HEK293 (cell line): Measurements from ENCODE around the gene CDC42SE2.

Source experiments
- ZNF274 ChIP-seq, 2 experiments: fragments of 200-500 bp in 1 of 2; fragments of 450-650 bp in 1 of 2; sonication (Bioruptor generic) in 1 of 2; formaldehyde crosslinking in 1 of 2; IDR thresholded peaks; 2 replicates each; pipeline versions ENCODE4 v1.5.1 to v1.6.1; 2014 to 2016; ENCODE audit warnings: borderline replicate concordance in 1 of 2, inconsistent platforms in 1 of 2, low read length in 1 of 2, missing biosample characterization in 1 of 2, missing genetic modification characterization in 1 of 2
- ZNF530 ChIP-seq: fragments of 450-650 bp; formaldehyde crosslinking; IDR thresholded peaks from 2 replicates; pipeline ENCODE4 v1.5.1; 2016; ENCODE audit warnings: low read depth, missing biosample characterization, missing genetic modification characterization
- TF ChIP-seq, protein P1 (sequence below): fragments of 450-650 bp; formaldehyde crosslinking; IDR thresholded peaks from 2 replicates; pipeline ENCODE4 v1.5.1; 2016; ENCODE audit warnings: missing biosample characterization, missing genetic modification characterization
- TF ChIP-seq, protein P2 (sequence below): IDR thresholded peaks from 2 replicates; pipeline ENCODE4 v1.6.1; 2011; ENCODE audit warnings: mild to moderate bottlenecking, low read depth, low read length, borderline replicate concordance
- TF ChIP-seq, protein P3 (sequence below): fragments of 450-650 bp; formaldehyde crosslinking; IDR thresholded peaks from 2 replicates; pipeline ENCODE4 v1.5.1; 2016; ENCODE audit warnings: missing biosample characterization, missing genetic modification characterization

DNA sequence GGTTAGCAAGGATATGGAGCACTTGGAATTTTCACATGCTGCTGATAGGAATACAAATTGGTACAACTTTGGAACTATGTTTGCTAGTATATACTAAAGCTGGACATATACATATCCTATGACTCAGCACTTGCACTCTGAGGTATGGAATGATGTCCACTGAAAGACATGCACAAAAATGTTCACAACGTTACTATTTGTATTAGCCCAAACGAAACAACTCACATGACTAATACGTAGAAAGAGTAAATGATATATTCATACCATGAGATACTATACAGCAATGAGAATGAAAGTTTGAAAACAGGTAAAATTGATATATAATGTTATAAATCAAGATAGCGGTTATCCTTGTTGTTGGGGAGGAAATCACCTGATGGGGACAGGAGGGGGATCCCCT is 45.5 kb upstream of the CDC42SE2 start:
- TF ChIP-seq, protein P1, sequence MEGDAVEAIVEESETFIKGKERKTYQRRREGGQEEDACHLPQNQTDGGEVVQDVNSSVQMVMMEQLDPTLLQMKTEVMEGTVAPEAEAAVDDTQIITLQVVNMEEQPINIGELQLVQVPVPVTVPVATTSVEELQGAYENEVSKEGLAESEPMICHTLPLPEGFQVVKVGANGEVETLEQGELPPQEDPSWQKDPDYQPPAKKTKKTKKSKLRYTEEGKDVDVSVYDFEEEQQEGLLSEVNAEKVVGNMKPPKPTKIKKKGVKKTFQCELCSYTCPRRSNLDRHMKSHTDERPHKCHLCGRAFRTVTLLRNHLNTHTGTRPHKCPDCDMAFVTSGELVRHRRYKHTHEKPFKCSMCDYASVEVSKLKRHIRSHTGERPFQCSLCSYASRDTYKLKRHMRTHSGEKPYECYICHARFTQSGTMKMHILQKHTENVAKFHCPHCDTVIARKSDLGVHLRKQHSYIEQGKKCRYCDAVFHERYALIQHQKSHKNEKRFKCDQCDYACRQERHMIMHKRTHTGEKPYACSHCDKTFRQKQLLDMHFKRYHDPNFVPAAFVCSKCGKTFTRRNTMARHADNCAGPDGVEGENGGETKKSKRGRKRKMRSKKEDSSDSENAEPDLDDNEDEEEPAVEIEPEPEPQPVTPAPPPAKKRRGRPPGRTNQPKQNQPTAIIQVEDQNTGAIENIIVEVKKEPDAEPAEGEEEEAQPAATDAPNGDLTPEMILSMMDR (tag by site-specific recombination): no peak
- TF ChIP-seq ZNF274 (IDR thresholded peaks at IDR 0.05; ENCODE audit: low read length): no peak
- TF ChIP-seq ZNF274 (tag by site-specific recombination; IDR thresholded peaks at IDR 0.05; ENCODE audit: borderline replicate concordance): no peak
- TF ChIP-seq, protein P2, sequence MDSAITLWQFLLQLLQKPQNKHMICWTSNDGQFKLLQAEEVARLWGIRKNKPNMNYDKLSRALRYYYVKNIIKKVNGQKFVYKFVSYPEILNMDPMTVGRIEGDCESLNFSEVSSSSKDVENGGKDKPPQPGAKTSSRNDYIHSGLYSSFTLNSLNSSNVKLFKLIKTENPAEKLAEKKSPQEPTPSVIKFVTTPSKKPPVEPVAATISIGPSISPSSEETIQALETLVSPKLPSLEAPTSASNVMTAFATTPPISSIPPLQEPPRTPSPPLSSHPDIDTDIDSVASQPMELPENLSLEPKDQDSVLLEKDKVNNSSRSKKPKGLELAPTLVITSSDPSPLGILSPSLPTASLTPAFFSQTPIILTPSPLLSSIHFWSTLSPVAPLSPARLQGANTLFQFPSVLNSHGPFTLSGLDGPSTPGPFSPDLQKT: no peak
- TF ChIP-seq, protein P3, sequence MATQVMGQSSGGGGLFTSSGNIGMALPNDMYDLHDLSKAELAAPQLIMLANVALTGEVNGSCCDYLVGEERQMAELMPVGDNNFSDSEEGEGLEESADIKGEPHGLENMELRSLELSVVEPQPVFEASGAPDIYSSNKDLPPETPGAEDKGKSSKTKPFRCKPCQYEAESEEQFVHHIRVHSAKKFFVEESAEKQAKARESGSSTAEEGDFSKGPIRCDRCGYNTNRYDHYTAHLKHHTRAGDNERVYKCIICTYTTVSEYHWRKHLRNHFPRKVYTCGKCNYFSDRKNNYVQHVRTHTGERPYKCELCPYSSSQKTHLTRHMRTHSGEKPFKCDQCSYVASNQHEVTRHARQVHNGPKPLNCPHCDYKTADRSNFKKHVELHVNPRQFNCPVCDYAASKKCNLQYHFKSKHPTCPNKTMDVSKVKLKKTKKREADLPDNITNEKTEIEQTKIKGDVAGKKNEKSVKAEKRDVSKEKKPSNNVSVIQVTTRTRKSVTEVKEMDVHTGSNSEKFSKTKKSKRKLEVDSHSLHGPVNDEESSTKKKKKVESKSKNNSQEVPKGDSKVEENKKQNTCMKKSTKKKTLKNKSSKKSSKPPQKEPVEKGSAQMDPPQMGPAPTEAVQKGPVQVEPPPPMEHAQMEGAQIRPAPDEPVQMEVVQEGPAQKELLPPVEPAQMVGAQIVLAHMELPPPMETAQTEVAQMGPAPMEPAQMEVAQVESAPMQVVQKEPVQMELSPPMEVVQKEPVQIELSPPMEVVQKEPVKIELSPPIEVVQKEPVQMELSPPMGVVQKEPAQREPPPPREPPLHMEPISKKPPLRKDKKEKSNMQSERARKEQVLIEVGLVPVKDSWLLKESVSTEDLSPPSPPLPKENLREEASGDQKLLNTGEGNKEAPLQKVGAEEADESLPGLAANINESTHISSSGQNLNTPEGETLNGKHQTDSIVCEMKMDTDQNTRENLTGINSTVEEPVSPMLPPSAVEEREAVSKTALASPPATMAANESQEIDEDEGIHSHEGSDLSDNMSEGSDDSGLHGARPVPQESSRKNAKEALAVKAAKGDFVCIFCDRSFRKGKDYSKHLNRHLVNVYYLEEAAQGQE (tag by site-specific recombination): no peak
- TF ChIP-seq ZNF530 (tag by site-specific recombination): no peak
